B cell (primary cell): ENCODE measurements around the gene MFAP5. TPM values are rescaled to one million over a fixed set of nuclear protein-coding genes. Genes with fewer than 3 reads are reported as not detected.

Experiments
- ATAC-seq: fragments of 200-7000 bp; cut with Tn5 transposase; one replicate; pipeline ENCODE4 v1.10.0; 2021; ENCODE audit warnings: low read depth, mild to moderate bottlenecking, moderate number of reproducible peaks, moderate library complexity
- CTCF ChIA-PET: fragments of 350-600 bp; sonication (Branson Sonifier 250); formaldehyde crosslinking; loops from one replicate; lab custom pipeline; 2021; ENCODE audit warnings: antibody characterized with exemption, inconsistent platforms; lab: Charles Lee
- POLR2A ChIA-PET: fragments of 350-600 bp; sonication (Branson Sonifier 250); formaldehyde crosslinking; loops from one replicate; lab custom pipeline; 2021; ENCODE audit warnings: antibody characterized with exemption; lab: Charles Lee
- DNase-seq: peaks from one replicate; pipeline ENCODE4 v3.0.0; 2013
- H2AFZ ChIP-seq: 2 replicates; pipeline ENCODE4 v1.6.1; 2012; ENCODE audit warnings: mild to moderate bottlenecking, low read depth, low read length; ENCODE audit not compliant: insufficient read depth, poor library complexity, severe bottlenecking
- H3K27ac ChIP-seq, 2 donors: 1 replicate in 1 of 2; 2 replicates in 1 of 2; pipeline ENCODE4 v1.5.1; 2012 to 2013; ENCODE audit warnings: low read length in 2 of 2, mild to moderate bottlenecking in 2 of 2, moderate library complexity in 1 of 2
- H3K27me3 ChIP-seq, 4 experiments: fragments of 200-600 bp in 1 of 4; sonication (generic) in 1 of 4; replicated peaks in 1 of 4; 1 replicate in 2 of 4; 2 replicates in 2 of 4; pipeline versions ENCODE4 v1.6.1 to v1.7.0; 2013 to 2016; ENCODE audit warnings: low read length in 3 of 4, mild to moderate bottlenecking in 2 of 4, mixed read lengths in 1 of 4, moderate library complexity in 1 of 4; ENCODE audit not compliant: insufficient read depth in 4 of 4, control insufficient read depth in 3 of 4; ENCODE audit errors: control extremely low read depth in 1 of 4
- H3K36me3 ChIP-seq, 2 experiments: replicated peaks in 1 of 2; 1 replicate in 1 of 2; 2 replicates in 1 of 2; pipeline versions ENCODE4 v1.6.1 to v1.7.1; 2013; ENCODE audit warnings: low read length in 1 of 2; ENCODE audit not compliant: insufficient read depth in 2 of 2, control insufficient read depth in 1 of 2; ENCODE audit errors: control extremely low read depth in 1 of 2, extremely low read depth in 1 of 2
- H3K4me1 ChIP-seq, 2 donors: fragments of 200-600 bp in 1 of 2; sonication (generic) in 1 of 2; 1 replicate in 1 of 2; 2 replicates in 1 of 2; pipeline versions ENCODE4 v1.5.1 to v1.6.1; 2013 to 2017; ENCODE audit warnings: low read length in 2 of 2; ENCODE audit not compliant: control insufficient read depth in 2 of 2, insufficient read depth in 2 of 2
- H3K4me2 ChIP-seq: replicated peaks from 2 replicates; pipeline ENCODE3; 2012; ENCODE audit warnings: mild to moderate bottlenecking, low read depth, low read length; ENCODE audit not compliant: poor library complexity, severe bottlenecking
- H3K4me3 ChIP-seq, 5 experiments: fragments of 200-600 bp in 1 of 5; sonication (generic) in 1 of 5; 1 replicate in 3 of 5; 2 replicates in 2 of 5; pipeline versions ENCODE4 v1.5.1 to v1.7.0; 2011 to 2016; ENCODE audit warnings: low read length in 4 of 5, mild to moderate bottlenecking in 4 of 5, low read depth in 2 of 5, control low read depth in 1 of 5, moderate library complexity in 1 of 5; ENCODE audit not compliant: insufficient read depth in 1 of 5; ENCODE audit errors: control extremely low read depth in 1 of 5, extremely low read depth in 1 of 5
- H3K79me2 ChIP-seq: fragments of 200-600 bp; sonication (generic); one replicate; pipeline ENCODE4 v1.6.0; 2016; ENCODE audit warnings: low read length; ENCODE audit not compliant: control insufficient read depth, insufficient read depth
- H3K9ac ChIP-seq: fragments of 200-600 bp; sonication (generic); 2 replicates; pipeline ENCODE4 v1.6.1; 2017; ENCODE audit warnings: mild to moderate bottlenecking, low read length, moderate library complexity
- H3K9me3 ChIP-seq, 3 donors: one replicate each; pipeline versions ENCODE4 v1.6.1 to v1.7.1; 2013; ENCODE audit warnings: low read length in 2 of 3; ENCODE audit not compliant: control insufficient read depth in 2 of 3, insufficient read depth in 1 of 3; ENCODE audit errors: control extremely low read depth in 1 of 3
- H4K20me1 ChIP-seq: 2 replicates; pipeline ENCODE4 v1.6.0; 2012; ENCODE audit warnings: mild to moderate bottlenecking, low read length; ENCODE audit not compliant: insufficient read depth, control insufficient read depth, poor library complexity, severe bottlenecking
- H3K27ac Mint-ChIP-seq: one replicate; pipeline ENCODE4 v1.8.0; 2021; ENCODE audit warnings: mixed read lengths
- H3K27me3 Mint-ChIP-seq: one replicate; pipeline ENCODE4 v1.8.0; 2021; ENCODE audit warnings: mixed read lengths
- H3K4me1 Mint-ChIP-seq: one replicate; pipeline ENCODE4 v1.8.0; 2021; ENCODE audit warnings: mixed read lengths
- H3K4me3 Mint-ChIP-seq: one replicate; pipeline ENCODE4 v1.8.0; 2021; ENCODE audit warnings: mixed read lengths
- H3K9me3 Mint-ChIP-seq: one replicate; pipeline ENCODE4 v1.8.0; 2022; ENCODE audit warnings: mixed read lengths; ENCODE audit not compliant: insufficient read depth
- EZH2 ChIP-seq: IDR thresholded peaks from 2 replicates; pipeline ENCODE4 v1.6.1; 2012; ENCODE audit warnings: borderline replicate concordance, low read depth, mild to moderate bottlenecking, moderate library complexity, low read length; ENCODE audit not compliant: insufficient read depth, poor library complexity, severe bottlenecking
- WGBS: methylation state at CpG from one replicate; pipeline ENCODE4 v1.1.5; 2013; ENCODE audit warnings: missing lambda C conversion rate; ENCODE audit not compliant: insufficient coverage; 5-methylcytosine and 5-hydroxymethylcytosine counted together
- intact Hi-C: fragments of 100-400 bp; cut with micrococcal nuclease; formaldehyde crosslinking; loops from one replicate; pipeline ENCODE4 v1.10.0; 2022
- polyA plus RNA-seq: library from polyadenylated mRNA; depleted of rRNA; stranded (reverse); fragments of >200 nt; gene quantifications from 2 replicates; pipeline ENCODE4 v1.2.3, GENCODE V29; 2012
- total RNA-seq, 2 donors: library from RNA; stranded (reverse); fragments of 120-200 nt in 1 of 2; gene quantifications; 1 replicate in 1 of 2; 2 replicates in 1 of 2; pipeline versions ENCODE4 v1.2.3 to v1.2.4, GENCODE V29; 2013 to 2022
- TF ChIP-seq, protein P1 (sequence below): fragments of 200-600 bp; IDR thresholded peaks from one replicate; pipeline ENCODE4 v1.8.0; 2022; ENCODE audit warnings: antibody characterized with exemption, mild to moderate bottlenecking

The MFAP5 gene
- total and polyA plus RNA-seq, 2 donors (not counting 1 experiment from before 2014, with no cell fraction given), result 0.31 to 0.94 TPM

DNA sequence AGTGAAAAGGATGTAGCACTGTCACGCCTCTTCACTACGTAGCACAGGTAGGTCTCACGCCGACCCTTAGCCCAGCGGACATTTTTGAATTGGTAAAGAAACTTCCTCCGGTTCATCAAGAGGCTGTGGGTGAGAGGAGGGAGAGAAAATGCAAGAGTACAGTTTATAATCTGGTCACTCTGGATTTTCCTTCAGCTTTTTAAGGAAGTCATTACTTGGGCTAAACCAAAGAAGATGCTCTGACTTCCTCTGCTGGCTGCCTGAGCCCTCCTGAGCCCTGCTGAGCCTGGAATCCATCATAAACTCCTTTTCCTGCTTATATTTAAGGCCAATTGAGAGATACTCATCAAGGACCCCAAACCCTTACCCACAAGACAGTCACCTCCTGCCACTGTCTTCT lies 55.7 kb downstream of the MFAP5 start:
- H3K9me3 Mint-ChIP-seq, result no peaks in the 10 kb centered on the region
- Histone ChIP-seq H4K20me1 (no peaks in the 10 kb centered on the region), H3K9me3 (no peaks in the 10 kb centered on the region), H3K4me2 (no peak overlapping the region), H3K36me3 (no peaks in the 10 kb centered on the region), H3K27ac (no peak overlapping the region), H2AFZ (no peak overlapping the region), H3K27me3 (no peaks in the 10 kb centered on the region), H3K4me1 (peaks cover 13 to 17% of the 10 kb centered on the region in 2 donors), H3K79me2 (no peaks in the 10 kb centered on the region), H3K9ac (no peak overlapping the region), H3K4me3 (no peak overlapping the region)
- TF ChIP-seq, protein P1, sequence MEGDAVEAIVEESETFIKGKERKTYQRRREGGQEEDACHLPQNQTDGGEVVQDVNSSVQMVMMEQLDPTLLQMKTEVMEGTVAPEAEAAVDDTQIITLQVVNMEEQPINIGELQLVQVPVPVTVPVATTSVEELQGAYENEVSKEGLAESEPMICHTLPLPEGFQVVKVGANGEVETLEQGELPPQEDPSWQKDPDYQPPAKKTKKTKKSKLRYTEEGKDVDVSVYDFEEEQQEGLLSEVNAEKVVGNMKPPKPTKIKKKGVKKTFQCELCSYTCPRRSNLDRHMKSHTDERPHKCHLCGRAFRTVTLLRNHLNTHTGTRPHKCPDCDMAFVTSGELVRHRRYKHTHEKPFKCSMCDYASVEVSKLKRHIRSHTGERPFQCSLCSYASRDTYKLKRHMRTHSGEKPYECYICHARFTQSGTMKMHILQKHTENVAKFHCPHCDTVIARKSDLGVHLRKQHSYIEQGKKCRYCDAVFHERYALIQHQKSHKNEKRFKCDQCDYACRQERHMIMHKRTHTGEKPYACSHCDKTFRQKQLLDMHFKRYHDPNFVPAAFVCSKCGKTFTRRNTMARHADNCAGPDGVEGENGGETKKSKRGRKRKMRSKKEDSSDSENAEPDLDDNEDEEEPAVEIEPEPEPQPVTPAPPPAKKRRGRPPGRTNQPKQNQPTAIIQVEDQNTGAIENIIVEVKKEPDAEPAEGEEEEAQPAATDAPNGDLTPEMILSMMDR, result no peak
- TF ChIP-seq EZH2, result no peak
- H3K4me3 Mint-ChIP-seq, result no peak overlapping the region
- 97% methylated on average over 6 of the region's 6 CpGs for WGBS
- intact Hi-C loops, result no loop called here
- H3K27ac Mint-ChIP-seq, result no peak overlapping the region
- DNase-seq, result no peak
- H3K4me1 Mint-ChIP-seq, result peaks cover 26% of the 10 kb centered on the region
- ATAC-seq, result no peak
- ChIA-PET POLR2A (no interaction called here), CTCF (no interaction called here)
- peaks cover 4% of the 10 kb centered on the region for H3K27me3 Mint-ChIP-seq

DNA sequence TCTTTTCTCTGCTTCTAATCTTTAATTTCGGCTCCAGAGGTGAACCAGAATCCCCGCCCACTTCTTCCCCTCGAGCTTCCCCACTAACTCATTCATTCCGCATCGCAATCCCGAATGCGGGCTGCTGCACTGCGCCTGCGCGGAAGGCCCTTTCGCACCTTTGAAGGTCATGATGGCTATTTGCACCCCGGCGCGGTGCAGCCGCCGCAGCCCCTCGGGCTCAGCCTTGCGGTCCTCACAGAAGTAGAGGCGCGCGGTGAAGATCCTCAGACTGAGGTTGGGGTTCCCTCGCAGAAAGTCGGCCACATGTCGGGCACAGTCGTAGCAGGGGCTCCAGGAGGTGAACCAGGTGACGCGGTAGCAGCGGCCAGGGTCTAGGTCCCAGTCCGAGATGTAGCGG lies 57.6 kb downstream of the MFAP5 start:
- no peak overlapping the region for H3K4me3 Mint-ChIP-seq
- no peaks in the 10 kb centered on the region for H3K27me3 ChIP-seq
- H3K36me3 ChIP-seq, result no peaks in the 10 kb centered on the region
- ATAC-seq, result no peak
- no peaks in the 10 kb centered on the region for H3K79me2 ChIP-seq
- TF ChIP-seq, protein P1, result no peak
- TF ChIP-seq EZH2, result no peak
- ChIA-PET CTCF (no interaction called here), POLR2A (no interaction called here)
- 97% methylated on average over 30 of the region's 30 CpGs for WGBS
- H3K4me1 ChIP-seq, result peaks cover 8 to 10% of the 10 kb centered on the region in 2 donors
- H3K27me3 Mint-ChIP-seq, result peaks cover 4% of the 10 kb centered on the region
- no peaks in the 10 kb centered on the region for H4K20me1 ChIP-seq
- H2AFZ ChIP-seq, result no peak overlapping the region
- no peaks in the 10 kb centered on the region for H3K9me3 ChIP-seq
- no peaks in the 10 kb centered on the region for H3K9me3 Mint-ChIP-seq
- H3K27ac ChIP-seq, result no peak overlapping the region
- no peak overlapping the region for H3K4me3 ChIP-seq
- no peak overlapping the region for H3K4me2 ChIP-seq
- H3K4me1 Mint-ChIP-seq, result peaks cover 17% of the 10 kb centered on the region
- no peak overlapping the region for H3K27ac Mint-ChIP-seq
- intact Hi-C loops, result no loop called here
- no peak overlapping the region for H3K9ac ChIP-seq
- no peak for DNase-seq
